Keratinocyte (primary cell): ENCODE measurements around the gene TTBK1. TPM values are rescaled to one million over a fixed set of nuclear protein-coding genes. Genes with fewer than 3 reads are reported as not detected.

Experiments
- DNase-seq: peaks from one replicate; pipeline ENCODE4 v3.0.0-alpha.2; 2011; ENCODE audit warnings: low read depth, missing footprints, low spot score
- FAIRE-seq: peaks from 2 replicates; lab custom pipeline; 2011; peaks lifted over from hg19 to GRCh38; lab: Jason Lieb, UNC
- H2AFZ ChIP-seq: 2 replicates; pipeline ENCODE4 v1.6.0; 2012; ENCODE audit warnings: low read length, control low read depth, inconsistent platforms; ENCODE audit not compliant: control insufficient read depth
- H3K27ac ChIP-seq: 2 replicates; pipeline ENCODE4 v1.5.1; 2011; ENCODE audit warnings: low read length; ENCODE audit not compliant: control insufficient read depth, insufficient read depth
- H3K27me3 ChIP-seq: 3 replicates; pipeline ENCODE4 v1.6.0; 2011; ENCODE audit warnings: low read length; ENCODE audit not compliant: control insufficient read depth, insufficient read depth; ENCODE audit errors: extremely low read depth
- H3K36me3 ChIP-seq, 2 experiments: 2 replicates in 1 of 2; 3 replicates in 1 of 2; pipeline ENCODE4 v1.5.1; 2011; ENCODE audit warnings: low read length in 2 of 2, mild to moderate bottlenecking in 1 of 2; ENCODE audit not compliant: control insufficient read depth in 2 of 2, insufficient read depth in 2 of 2; ENCODE audit errors: extremely low read depth in 1 of 2
- H3K4me1 ChIP-seq: 3 replicates; pipeline ENCODE4 v1.5.1; 2011; ENCODE audit warnings: low read length; ENCODE audit not compliant: control insufficient read depth, insufficient read depth; ENCODE audit errors: extremely low read depth
- H3K4me2 ChIP-seq: 3 replicates; pipeline ENCODE4 v1.6.0; 2011; ENCODE audit warnings: low read depth, low read length; ENCODE audit not compliant: control insufficient read depth, insufficient read depth; ENCODE audit errors: extremely low read depth
- H3K4me3 ChIP-seq, 3 experiments: fragments of 200-600 bp in 1 of 3; sonication (generic) in 1 of 3; 2 replicates in 2 of 3; 3 replicates in 1 of 3; pipeline ENCODE4 v1.5.1; 2011 to 2016; ENCODE audit warnings: low read length in 3 of 3, mild to moderate bottlenecking in 3 of 3, control low read depth in 2 of 3, inconsistent platforms in 1 of 3, low read depth in 1 of 3, mixed read lengths in 1 of 3, mixed run types in 1 of 3, moderate library complexity in 1 of 3; ENCODE audit not compliant: control insufficient read depth in 2 of 3, insufficient read depth in 2 of 3; ENCODE audit errors: extremely low read depth in 1 of 3
- H3K79me2 ChIP-seq: 2 replicates; pipeline ENCODE4 v1.6.0; 2012; ENCODE audit warnings: low read length; ENCODE audit not compliant: control insufficient read depth, insufficient read depth
- H3K9ac ChIP-seq: 3 replicates; pipeline ENCODE4 v1.6.0; 2011; ENCODE audit warnings: low read length; ENCODE audit not compliant: control insufficient read depth, insufficient read depth; ENCODE audit errors: extremely low read depth
- H3K9me1 ChIP-seq: 3 replicates; pipeline ENCODE4 v1.6.0; 2011; ENCODE audit warnings: low read length; ENCODE audit not compliant: control insufficient read depth, insufficient read depth; ENCODE audit errors: extremely low read depth
- H3K9me3 ChIP-seq: 2 replicates; pipeline ENCODE4 v1.5.1; 2012; ENCODE audit warnings: low read depth, low read length; ENCODE audit not compliant: control insufficient read depth
- H4K20me1 ChIP-seq: 3 replicates; pipeline ENCODE4 v1.6.0; 2011; ENCODE audit warnings: low read length; ENCODE audit not compliant: control insufficient read depth, insufficient read depth; ENCODE audit errors: extremely low read depth
- CTCF ChIP-seq, 3 experiments: IDR thresholded peaks in 1 of 3; conservative IDR thresholded peaks in 1 of 3; optimal IDR thresholded peaks in 1 of 3; 2 replicates in 2 of 3; 3 replicates in 1 of 3; pipeline versions ENCODE3 to v1.5.1; 2011; ENCODE audit warnings: low read length in 3 of 3, mild to moderate bottlenecking in 3 of 3, moderate library complexity in 2 of 3, control low read depth in 1 of 3, inconsistent platforms in 1 of 3; ENCODE audit not compliant: insufficient read depth in 2 of 3; ENCODE audit errors: extremely low read depth in 1 of 3
- EZH2 ChIP-seq: IDR thresholded peaks from one replicate; pipeline ENCODE4 v1.6.1; 2012; ENCODE audit warnings: inconsistent platforms, mild to moderate bottlenecking, low read length, moderate library complexity
- dilution Hi-C: fragments of 300-500 bp; cut with MboI; formaldehyde crosslinking; loops from one replicate; pipeline ENCODE4 v1.7.0; 2020; ENCODE audit warnings: low sequenced_read_pairs; ENCODE audit not compliant: extremely low pct_ligation_motif_present
- polyA plus RNA-seq, 5 experiments: library from polyadenylated mRNA; depleted of rRNA in 3 of 5; stranded (reverse) in 3 of 5; stranded (forward) in 1 of 5; unstranded in 1 of 5; fragments of >200 nt; gene quantifications; 1 replicate in 1 of 5; 2 replicates in 3 of 5; 3 replicates in 1 of 5; pipeline versions ENCODE4 v1.2.1 to v1.2.3, GENCODE V29; 2011 to 2012; ENCODE audit warnings: missing spikeins in 2 of 5, low read depth in 1 of 5, low replicate concordance in 1 of 5

TTBK1 gene
- polyA plus RNA-seq, 1 donor (not counting 4 experiments of a cell fraction or from before 2014, with no cell fraction given): not detected

GRCh38 chr6:43196337-43196736, 46.9 kb upstream of the TTBK1 start:
- no peak overlapping the region for H3K4me3 ChIP-seq
- no peak overlapping the region for H3K27ac ChIP-seq
- H3K36me3 ChIP-seq: peaks cover 30 to 32% of the 10 kb centered on the region in 2 experiments
- no peaks in the 10 kb centered on the region for H3K27me3 ChIP-seq
- no peaks in the 10 kb centered on the region for H3K79me2 ChIP-seq
- H4K20me1 ChIP-seq: no peaks in the 10 kb centered on the region
- no peak overlapping the region for H2AFZ ChIP-seq
- peaks cover 7% of the 10 kb centered on the region for H3K4me1 ChIP-seq
- dilution Hi-C loops: no loop called here
- DNase-seq: no peak
- TF ChIP-seq CTCF (optimal IDR thresholded peaks at IDR 0.05 in 1 of 3, IDR thresholded peaks at IDR 0.05 in 1 of 3, conservative IDR thresholded peaks at IDR 0.05 in 1 of 3; ENCODE audit: extremely low read depth in 1 of 3, insufficient read depth in 2 of 3, low read length in 3 of 3) (no peak), EZH2 (no peak)
- no peak overlapping the region for H3K4me2 ChIP-seq
- no peaks in the 10 kb centered on the region for H3K9me3 ChIP-seq
- FAIRE-seq: no peak
- peaks cover 3% of the 10 kb centered on the region for H3K9me1 ChIP-seq
- H3K9ac ChIP-seq: no peak overlapping the region

- Histone ChIP-seq H3K36me3 (peaks cover 42 to 44% of the 10 kb centered on the region in 2 experiments), H3K4me3 (no peak overlapping the region)
- dilution Hi-C loops: no loop called here
Observed at GRCh38 chr6:43199912-43200311, 43.4 kb upstream of the TTBK1 start.

More at GRCh38 chr6:43199912-43200311, 43.4 kb upstream of the TTBK1 start:
- H4K20me1 ChIP-seq: no peaks in the 10 kb centered on the region
- no peaks in the 10 kb centered on the region for H3K9me3 ChIP-seq
- H3K4me1 ChIP-seq: peaks cover 7% of the 10 kb centered on the region
- H3K9me1 ChIP-seq: peaks cover 3% of the 10 kb centered on the region
- no peak overlapping the region for H3K4me2 ChIP-seq
- FAIRE-seq (no peak), DNase-seq (no peak)
- H3K27ac ChIP-seq: no peak overlapping the region
- no peaks in the 10 kb centered on the region for H3K79me2 ChIP-seq
- H3K27me3 ChIP-seq: no peaks in the 10 kb centered on the region
- H2AFZ ChIP-seq: no peak overlapping the region
- TF ChIP-seq CTCF (optimal IDR thresholded peaks at IDR 0.05 in 1 of 3, IDR thresholded peaks at IDR 0.05 in 1 of 3, conservative IDR thresholded peaks at IDR 0.05 in 1 of 3; ENCODE audit: extremely low read depth in 1 of 3, insufficient read depth in 2 of 3, low read length in 3 of 3) (no peak), EZH2 (no peak)
- H3K9ac ChIP-seq: no peak overlapping the region
